Right lobe of liver (tissue), 6 donors: ENCODE data around the gene CAPRIN1. TPM values are rescaled to one million over a fixed set of nuclear protein-coding genes. Genes with fewer than 3 reads are reported as not detected.
A peak's percentile ranks its signal among the peaks of the same experiment; 100 is the strongest.
"Not testable (repeated sequence)": the region's sequence is repeated elsewhere in the genome, so short reads cannot be mapped to it uniquely, and the experiment has no call there.

Source experiments
- ATAC-seq, 4 donors: fragments of 200-7000 bp; cut with Tn5 transposase; one replicate each; pipeline ENCODE4 v1.9.1; 2020; ENCODE audit warnings: mild to moderate bottlenecking in 4 of 4, moderate library complexity in 4 of 4
- DNase-seq, 3 donors: peaks; one replicate each; pipeline ENCODE4 v3.0.0-alpha.2; 2020
- H3K27ac ChIP-seq, 3 donors: fragments of 200-600 bp; one replicate each; pipeline ENCODE4 v1.8.0; 2022
- H3K27me3 ChIP-seq, 2 donors: fragments of 200-600 bp; one replicate each; pipeline ENCODE4 v1.8.0; 2022
- H3K36me3 ChIP-seq, 4 donors: fragments of 200-600 bp; sonication (generic) in 1 of 4; one replicate each; pipeline versions ENCODE4 v1.5.1 to v1.8.0; 2017 to 2022; ENCODE audit warnings: control low read depth in 1 of 4
- H3K4me1 ChIP-seq, 4 donors: fragments of 200-600 bp; sonication (generic) in 1 of 4; one replicate each; pipeline versions ENCODE4 v1.5.1 to v1.8.0; 2017 to 2022; ENCODE audit warnings: control low read depth in 1 of 4
- H3K4me3 ChIP-seq, 3 donors: fragments of 200-600 bp; one replicate each; pipeline ENCODE4 v1.8.0; 2022
- H3K9me3 ChIP-seq, 4 donors: fragments of 200-600 bp; sonication (generic) in 1 of 4; one replicate each; pipeline versions ENCODE4 v1.5.1 to v1.8.0; 2017 to 2022; ENCODE audit warnings: control low read depth in 1 of 4
- POLR2A ChIP-seq: fragments of 450-650 bp; IDR thresholded peaks from one replicate; pipeline ENCODE4 v1.6.1; 2017; ENCODE audit warnings: antibody characterized with exemption, mild to moderate bottlenecking
- WGBS: methylation state at CpG from one replicate; pipeline ENCODE4 v1.1.6; 2018; ENCODE audit warnings: low coverage, low lambda C conversion rate; ENCODE audit not compliant: insufficient coverage; ENCODE audit errors: missing lambda C conversion rate; 5-methylcytosine and 5-hydroxymethylcytosine counted together
- intact Hi-C, 2 donors: fragments of 100-400 bp; cut with DNase I; formaldehyde crosslinking; loops; one replicate each; pipeline versions ENCODE4 v1.11.2 to v1.14.1; 2022
- total RNA-seq, 6 experiments: library from RNA; depleted of rRNA in 2 of 6; stranded (reverse); fragments of >200 nt in 2 of 6; fragmentation: NEBNext Ultra II Directional in 3 of 6; extraction: Animal tissue kit (Norgen Biotek cat#: 25700) in 3 of 6; gene quantifications; one replicate each; pipeline versions ENCODE4 v1.1.0 to v1.2.4, GENCODE V29; 2016 to 2023
- TF ChIP-seq, protein P1 (sequence below), 4 donors: fragments of 200-600 bp in 3 of 4; fragments of 450-650 bp in 1 of 4; IDR thresholded peaks; one replicate each; pipeline versions ENCODE4 v1.5.1 to v1.8.0; 2016 to 2022; ENCODE audit warnings: antibody characterized with exemption in 4 of 4, mild to moderate bottlenecking in 2 of 4
- donor health status: DM: no; HTN: yes; CAD: no.
- donor health status: DM: no; HTN: no; CAD: no.
- donor health status: DM: no; HTN: no; CAD: no.
- donor health status: DM: no; HTN: yes; CAD: no.
- donor health status: DM: no; HTN: yes; CAD: no.

Gene CAPRIN1
- total RNA-seq, 6 experiments from 2014 or later, result 60.0 to 87.6 (median 71.2) TPM

- WGBS, result 11% methylated on average over 2 of the region's 2 CpGs
- Histone ChIP-seq H3K9me3 (no peaks in the 10 kb centered on the region), H3K4me1 (peaks cover 0 to 57% (median 18%) of the 10 kb centered on the region in 4 donors), H3K27me3 (no peaks in the 10 kb centered on the region), H3K36me3 (peaks cover 0 to 9% (median 1%) of the 10 kb centered on the region in 4 donors), H3K4me3 (peak overlapping the region in 2 of 3 donors; percentile 10 to 13), H3K27ac (peak overlapping the region in 2 of 3 donors; percentile 13 to 71)
- DNase-seq (no peak), ATAC-seq (no peak)
- TF ChIP-seq, protein P1, sequence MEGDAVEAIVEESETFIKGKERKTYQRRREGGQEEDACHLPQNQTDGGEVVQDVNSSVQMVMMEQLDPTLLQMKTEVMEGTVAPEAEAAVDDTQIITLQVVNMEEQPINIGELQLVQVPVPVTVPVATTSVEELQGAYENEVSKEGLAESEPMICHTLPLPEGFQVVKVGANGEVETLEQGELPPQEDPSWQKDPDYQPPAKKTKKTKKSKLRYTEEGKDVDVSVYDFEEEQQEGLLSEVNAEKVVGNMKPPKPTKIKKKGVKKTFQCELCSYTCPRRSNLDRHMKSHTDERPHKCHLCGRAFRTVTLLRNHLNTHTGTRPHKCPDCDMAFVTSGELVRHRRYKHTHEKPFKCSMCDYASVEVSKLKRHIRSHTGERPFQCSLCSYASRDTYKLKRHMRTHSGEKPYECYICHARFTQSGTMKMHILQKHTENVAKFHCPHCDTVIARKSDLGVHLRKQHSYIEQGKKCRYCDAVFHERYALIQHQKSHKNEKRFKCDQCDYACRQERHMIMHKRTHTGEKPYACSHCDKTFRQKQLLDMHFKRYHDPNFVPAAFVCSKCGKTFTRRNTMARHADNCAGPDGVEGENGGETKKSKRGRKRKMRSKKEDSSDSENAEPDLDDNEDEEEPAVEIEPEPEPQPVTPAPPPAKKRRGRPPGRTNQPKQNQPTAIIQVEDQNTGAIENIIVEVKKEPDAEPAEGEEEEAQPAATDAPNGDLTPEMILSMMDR (IDR thresholded peaks at IDR 0.05), result no peak
- TF ChIP-seq POLR2A, result no peak
- intact Hi-C loops, result no loop called here
These were observed 5.1 kb downstream of the CAPRIN1 start for GRCh38 chr11:34056672-34057071.

- Histone ChIP-seq H3K36me3 (peaks cover 0 to 9% (median 3%) of the 10 kb centered on the region in 4 donors), H3K27me3 (no peaks in the 10 kb centered on the region), H3K9me3 (no peaks in the 10 kb centered on the region), H3K4me3 (no peak overlapping the region), H3K4me1 (peaks cover 0 to 24% (median 7%) of the 10 kb centered on the region in 4 donors), H3K27ac (no peak overlapping the region)
- 60% methylated on average over 2 of the region's 2 CpGs for WGBS
- no peak for TF ChIP-seq POLR2A
- TF ChIP-seq, protein P1 (IDR thresholded peaks at IDR 0.05), result no peak
- DNase-seq (no peak), ATAC-seq (no peak)
- intact Hi-C loops, result no loop called here
These were observed 11.7 kb downstream of the CAPRIN1 start for GRCh38 chr11:34063061-34063795.

GRCh38 chr11:34064291-34064690 lies 12.8 kb downstream of the CAPRIN1 start:
- no peak for DNase-seq
- no peaks in the 10 kb centered on the region for H3K27me3 ChIP-seq
- H3K36me3 ChIP-seq, result peaks cover 0 to 9% (median 3%) of the 10 kb centered on the region in 4 donors
- H3K9me3 ChIP-seq, result no peaks in the 10 kb centered on the region
- no peak overlapping the region for H3K4me3 ChIP-seq
- ATAC-seq, result no peak
- TF ChIP-seq, protein P1 (IDR thresholded peaks at IDR 0.05), result no peak
- no peak for TF ChIP-seq POLR2A
- H3K4me1 ChIP-seq, result peaks cover 0 to 16% (median 8%) of the 10 kb centered on the region in 4 donors
- WGBS, result 85% methylated on average over 2 of the region's 2 CpGs
- H3K27ac ChIP-seq, result no peak overlapping the region
- intact Hi-C loops, result no loop called here

- TF ChIP-seq POLR2A, result no peak
- TF ChIP-seq, protein P1 (IDR thresholded peaks at IDR 0.05), result no peak
- intact Hi-C loops, result no loop called here
- ATAC-seq (no peak), DNase-seq (no peak)
- H3K4me3 ChIP-seq, result no peak overlapping the region
- 83% methylated on average over 6 of the region's 6 CpGs for WGBS
- H3K4me1 ChIP-seq, result peaks cover 0 to 13% (median 7%) of the 10 kb centered on the region in 4 donors
- H3K27ac ChIP-seq, result no peak overlapping the region
- H3K9me3 ChIP-seq, result no peaks in the 10 kb centered on the region
- H3K27me3 ChIP-seq, result no peaks in the 10 kb centered on the region
- H3K36me3 ChIP-seq, result peaks cover 0 to 9% (median 2%) of the 10 kb centered on the region in 4 donors
These were observed 14.1 kb downstream of the CAPRIN1 start for GRCh38 chr11:34065505-34066203.

DNA sequence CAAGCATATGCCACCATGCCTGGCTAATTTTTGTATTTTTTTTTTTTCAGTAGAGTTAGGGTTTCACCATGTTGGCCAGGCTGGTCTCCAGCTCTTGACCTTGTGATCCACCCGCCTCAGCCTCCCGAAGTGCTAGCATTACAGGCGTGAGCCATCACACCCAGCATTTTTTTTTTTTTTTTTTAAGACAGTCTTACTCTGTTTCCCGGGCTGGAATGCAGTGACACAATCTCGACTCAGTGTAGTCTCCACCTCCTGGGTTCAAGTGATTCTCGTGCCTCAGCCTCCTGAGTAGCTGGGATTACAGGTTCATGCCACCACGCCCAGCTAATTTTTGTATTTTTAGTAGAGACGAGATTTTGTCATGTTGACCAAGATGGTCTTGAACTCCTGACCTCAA lies 15.2 kb downstream of the CAPRIN1 start:
- H3K9me3 ChIP-seq, DNase-seq, H3K4me3 ChIP-seq, ATAC-seq, H3K36me3 ChIP-seq, H3K27ac ChIP-seq, intact Hi-C loops, H3K27me3 ChIP-seq: not testable (repeated sequence)
- H3K4me1 ChIP-seq, result peaks cover 0 to 13% (median 7%) of the 10 kb centered on the region in 4 donors
- WGBS, result 87% methylated on average over 6 of the region's 8 CpGs
